Peyer's patch (tissue), 4 donors: Measurements from ENCODE around the gene NCMAP.

ENCODE experiments used
- CTCF ChIP-seq, 6 experiments: fragments of 450-650 bp in 4 of 6; fragments of 200-600 bp in 2 of 6; sonication (generic) in 1 of 6; IDR thresholded peaks; one replicate each; pipeline ENCODE4 v1.5.1; 2017 to 2019; ENCODE audit warnings: antibody characterized with exemption in 6 of 6, mild to moderate bottlenecking in 3 of 6, moderate library complexity in 1 of 6
- POLR2A ChIP-seq, 2 donors: fragments of 450-650 bp; IDR thresholded peaks; one replicate each; pipeline ENCODE4 v1.5.1; 2017; ENCODE audit warnings: antibody characterized with exemption in 2 of 2, mild to moderate bottlenecking in 2 of 2, moderate library complexity in 2 of 2

- TF ChIP-seq CTCF (IDR thresholded peaks at IDR 0.05) (no peak), POLR2A (IDR thresholded peaks at IDR 0.05) (no peak)
These were observed 1.3 kb downstream of the NCMAP start for GRCh38 chr1:24557220-24557619.
